HG03025 (cell line): Measurements from ENCODE around the gene EFCAB13.
"Not testable (repeated sequence)": the region's sequence is repeated elsewhere in the genome, so short reads cannot be mapped to it uniquely, and the experiment has no call there.

Source experiments
- ATAC-seq: cut with Tn5 transposase; IDR thresholded peaks from one replicate; pipeline ENCODE4 v1.9.1; 2021; ENCODE audit warnings: mild to moderate bottlenecking, moderate library complexity; ENCODE audit not compliant: unreplicated experiment, low FRiP score

The EFCAB13 gene

DNA sequence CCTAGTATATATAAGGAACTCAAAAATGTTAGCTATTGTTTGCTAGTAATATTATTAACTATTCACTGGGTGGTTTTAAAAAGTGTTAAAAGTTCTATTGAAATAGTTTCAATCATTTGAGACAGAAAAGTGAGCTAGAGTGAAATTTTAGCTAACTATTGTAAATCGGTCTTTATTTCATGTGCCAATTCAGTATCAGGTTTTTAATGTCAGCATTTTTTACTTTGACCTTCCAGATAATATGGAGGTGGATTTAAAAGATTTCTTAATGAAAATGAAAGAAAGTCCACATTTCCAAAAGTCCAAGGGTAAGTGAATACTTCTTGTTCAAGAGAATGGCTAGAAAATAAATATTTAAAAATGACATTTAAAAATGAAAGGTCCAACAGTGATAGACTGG is 90.9 kb downstream of the EFCAB13 start:
- no peak for ATAC-seq

DNA sequence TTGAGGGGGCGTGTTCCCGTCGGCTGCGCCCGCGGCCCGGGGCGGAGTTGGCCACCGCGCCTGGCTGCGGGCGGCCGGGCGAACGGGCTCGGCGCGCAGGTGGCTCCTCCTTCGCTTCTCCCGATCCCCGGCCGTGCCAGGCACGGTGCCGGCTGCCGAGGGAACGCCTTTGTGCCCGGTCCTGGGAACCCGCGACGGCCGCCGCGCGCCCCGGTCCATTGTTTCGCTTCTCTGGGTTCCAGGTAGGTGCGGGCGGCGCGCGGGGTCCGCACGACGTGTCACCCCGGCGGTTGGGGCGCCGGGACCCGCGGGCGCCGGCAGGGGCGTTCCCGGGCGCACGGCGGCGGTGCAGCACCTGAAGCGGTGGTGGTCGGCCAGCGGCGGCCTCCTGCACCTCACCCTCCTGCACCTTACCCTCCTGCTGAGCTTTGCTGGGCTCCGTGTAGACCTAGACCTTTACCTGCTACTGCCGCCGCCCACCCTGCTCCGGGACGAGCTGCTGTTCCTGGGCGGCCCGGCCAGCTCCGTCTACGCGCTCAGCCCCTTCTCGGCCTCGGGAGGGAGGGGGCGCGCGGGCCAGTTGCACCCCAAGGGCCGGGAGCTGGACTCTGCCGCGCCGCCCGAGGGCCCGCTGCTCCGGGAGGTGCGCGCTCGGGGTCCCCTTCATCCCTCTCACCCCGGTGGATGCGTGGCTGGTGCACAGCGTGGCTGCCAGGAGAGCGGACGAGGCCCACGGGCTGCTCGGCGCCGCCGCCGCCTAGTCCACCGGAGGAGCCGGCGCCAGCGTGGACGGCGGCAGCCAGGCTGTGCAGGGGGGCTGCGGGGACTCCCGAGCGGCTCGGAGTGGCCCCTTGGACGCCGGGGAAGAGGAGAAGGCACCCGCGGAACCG is 99.9 kb downstream of the EFCAB13 start:
- no peak for ATAC-seq

DNA sequence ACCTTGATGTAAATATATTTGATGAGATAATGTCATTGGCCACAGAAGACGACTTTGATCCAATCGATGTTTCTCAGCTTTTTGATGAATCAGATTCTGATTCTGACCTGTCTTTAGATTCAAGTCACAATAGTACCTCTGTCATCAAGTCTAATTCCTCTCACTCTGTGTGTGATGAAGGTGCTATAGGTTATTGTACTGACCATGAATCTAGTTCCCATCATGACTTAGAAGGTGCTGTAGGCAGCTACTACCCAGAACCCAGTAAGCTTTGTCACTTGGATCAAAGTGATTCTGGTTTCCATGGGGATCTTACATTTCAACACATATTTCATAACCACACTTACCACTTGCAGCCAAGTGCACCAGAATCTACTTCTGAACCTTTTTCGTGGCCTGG is 101.5 kb downstream of the EFCAB13 start:
- ATAC-seq, result not testable (repeated sequence)

DNA sequence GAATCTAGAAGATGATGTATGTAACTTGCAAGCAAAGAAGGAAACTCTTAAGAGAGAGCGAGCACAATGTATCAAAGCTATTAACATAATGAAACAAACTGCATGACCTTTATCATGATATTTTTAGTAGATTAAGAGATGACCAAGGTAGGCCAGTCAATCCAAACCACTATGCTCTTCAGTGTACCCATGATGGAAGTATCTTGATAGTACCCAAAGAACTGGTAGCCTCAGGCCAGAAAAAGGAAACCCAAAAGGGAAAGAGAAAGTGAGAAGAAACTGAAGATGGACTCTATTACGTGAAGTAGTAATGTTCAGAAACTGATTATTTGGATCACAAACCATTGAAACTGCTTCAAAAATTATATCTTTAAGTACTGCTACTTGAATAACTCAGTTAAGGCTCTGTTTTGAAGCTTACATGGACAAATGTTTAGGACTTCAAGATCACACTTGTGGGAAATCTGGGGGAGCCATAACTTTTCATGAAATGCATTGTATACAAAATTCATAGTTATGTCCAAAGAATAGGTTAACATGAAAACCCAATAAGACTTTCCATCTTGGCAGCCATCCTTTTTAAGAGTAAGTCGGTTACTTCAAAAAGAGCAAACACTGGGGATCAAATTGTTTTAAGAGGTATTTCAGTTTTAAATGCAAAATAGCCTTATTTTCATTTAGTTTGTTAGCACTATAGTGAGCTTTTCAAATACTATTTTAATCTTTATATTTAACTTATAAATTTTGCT is 102.3 kb downstream of the EFCAB13 start:
- not testable (repeated sequence) for ATAC-seq

DNA sequence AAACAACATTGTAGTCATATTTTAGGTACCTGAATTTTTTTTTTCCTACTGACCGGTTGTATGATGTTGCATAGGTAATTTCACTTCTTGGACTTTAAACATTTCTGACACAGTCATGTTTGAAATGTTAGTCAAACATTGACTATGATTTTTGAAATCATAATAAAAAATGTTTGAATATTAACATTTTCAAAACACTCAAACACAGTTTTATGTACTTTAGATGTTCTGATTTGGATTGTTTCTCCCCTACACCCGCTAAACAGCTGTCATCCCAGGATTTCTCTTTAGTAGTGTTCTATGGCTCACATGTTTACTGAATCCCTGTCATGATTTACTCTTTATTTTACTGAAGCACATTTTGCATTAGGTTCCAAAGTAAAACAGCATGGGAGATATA is 104.2 kb downstream of the EFCAB13 start:
- no peak for ATAC-seq

DNA sequence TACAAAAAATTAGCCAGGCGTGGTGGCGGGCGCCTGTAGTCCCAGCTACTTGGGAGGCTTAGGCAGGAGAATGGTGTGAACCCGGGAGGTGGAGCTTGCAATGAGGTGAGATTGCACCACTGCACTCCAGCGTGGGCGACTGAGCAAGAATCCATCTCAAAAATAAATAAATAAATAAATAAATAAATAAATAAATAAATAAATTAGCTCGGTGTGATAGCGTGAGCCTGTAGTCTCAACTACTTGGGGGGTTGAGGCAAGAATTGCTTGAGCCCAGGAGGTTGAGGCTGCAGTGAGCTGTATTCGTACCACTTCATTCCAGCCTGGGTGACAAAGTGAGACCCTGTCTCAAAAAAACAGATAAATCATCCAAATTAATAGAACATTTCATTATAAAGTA is 108.5 kb downstream of the EFCAB13 start:
- not testable (repeated sequence) for ATAC-seq

DNA sequence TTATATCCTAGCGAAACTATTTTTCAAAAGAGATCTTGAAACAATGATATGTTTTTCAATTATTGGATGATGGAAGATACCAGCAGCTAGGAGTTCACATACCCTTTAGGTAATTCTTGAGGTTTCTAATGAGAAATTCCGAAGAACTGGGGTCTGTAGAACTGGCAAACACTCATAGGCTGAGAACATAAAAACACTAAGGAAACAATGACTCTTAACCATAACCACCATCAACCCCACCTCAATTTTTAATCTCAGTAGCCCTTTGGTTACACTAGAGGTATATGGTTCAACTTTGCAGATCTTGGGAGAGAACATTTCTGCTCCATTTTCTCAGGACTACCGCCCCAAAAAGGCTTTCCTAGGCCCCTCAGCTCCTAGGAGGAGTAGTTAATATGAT is 141.4 kb downstream of the EFCAB13 start:
- no peak for ATAC-seq

DNA sequence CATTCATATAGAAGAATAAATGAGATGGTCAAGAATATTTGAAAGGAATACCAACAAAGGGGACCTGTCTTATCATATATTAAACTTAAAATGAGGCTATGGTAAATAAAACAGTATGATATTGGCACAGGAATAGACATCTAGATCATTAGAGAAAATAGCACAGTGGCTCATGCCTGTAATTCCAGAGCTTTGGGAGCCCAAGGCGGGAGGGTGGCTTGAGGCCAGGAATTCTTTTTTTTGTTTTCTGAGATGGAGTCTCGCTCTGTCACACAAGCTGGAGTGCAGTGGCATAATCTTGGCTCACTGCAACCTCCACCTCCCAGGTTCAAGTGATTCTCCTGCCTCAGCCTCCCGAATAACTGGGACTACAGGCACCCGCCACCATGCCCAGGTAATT is 143.2 kb downstream of the EFCAB13 start:
- ATAC-seq, result not testable (repeated sequence)

DNA sequence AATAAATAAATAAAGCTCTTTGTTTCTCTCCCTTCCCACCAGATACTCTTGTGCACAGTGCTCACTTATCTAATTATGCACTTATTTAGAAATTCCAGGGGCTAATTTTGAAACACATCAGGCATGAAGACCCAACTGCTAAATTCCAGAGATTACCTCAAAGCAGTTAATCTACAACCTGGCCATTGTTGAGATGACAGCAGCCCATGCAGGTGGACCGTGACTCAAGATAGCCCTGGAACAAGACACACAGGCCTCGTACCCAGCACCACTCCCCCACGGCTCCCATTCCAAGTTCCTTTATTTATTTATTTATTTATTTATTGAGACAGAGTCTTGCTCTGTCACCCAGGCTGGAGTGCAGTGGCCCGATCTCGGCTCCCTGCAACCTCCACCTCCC is 147.1 kb downstream of the EFCAB13 start:
- no peak for ATAC-seq

DNA sequence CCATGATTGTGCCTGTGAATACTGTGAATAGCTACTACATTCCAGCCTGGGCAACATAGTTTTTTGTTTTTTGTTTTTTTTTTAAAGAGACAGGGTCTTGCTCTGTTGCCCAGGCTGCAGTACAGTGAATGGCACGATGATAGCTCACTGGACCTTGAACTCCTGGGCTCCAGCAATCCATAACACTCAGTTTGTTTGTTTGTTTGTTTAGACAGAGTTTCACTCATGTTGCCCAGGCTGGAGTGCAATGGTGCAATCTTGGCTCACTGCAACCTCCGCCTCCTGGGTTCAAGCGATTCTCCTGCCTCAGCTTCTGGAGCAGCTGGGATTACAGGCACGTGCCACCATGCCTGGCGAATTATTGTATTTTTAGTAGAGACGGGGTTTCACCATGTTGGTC is 148.3 kb downstream of the EFCAB13 start:
- not testable (repeated sequence) for ATAC-seq
